AG08395 (cell line): Measurements from ENCODE around the gene C8G.

Experiments
- DNase-seq: peaks from one replicate; pipeline ENCODE4 v3.0.0; 2012; ENCODE audit warnings: mixed read lengths, low spot score

Gene C8G

DNA sequence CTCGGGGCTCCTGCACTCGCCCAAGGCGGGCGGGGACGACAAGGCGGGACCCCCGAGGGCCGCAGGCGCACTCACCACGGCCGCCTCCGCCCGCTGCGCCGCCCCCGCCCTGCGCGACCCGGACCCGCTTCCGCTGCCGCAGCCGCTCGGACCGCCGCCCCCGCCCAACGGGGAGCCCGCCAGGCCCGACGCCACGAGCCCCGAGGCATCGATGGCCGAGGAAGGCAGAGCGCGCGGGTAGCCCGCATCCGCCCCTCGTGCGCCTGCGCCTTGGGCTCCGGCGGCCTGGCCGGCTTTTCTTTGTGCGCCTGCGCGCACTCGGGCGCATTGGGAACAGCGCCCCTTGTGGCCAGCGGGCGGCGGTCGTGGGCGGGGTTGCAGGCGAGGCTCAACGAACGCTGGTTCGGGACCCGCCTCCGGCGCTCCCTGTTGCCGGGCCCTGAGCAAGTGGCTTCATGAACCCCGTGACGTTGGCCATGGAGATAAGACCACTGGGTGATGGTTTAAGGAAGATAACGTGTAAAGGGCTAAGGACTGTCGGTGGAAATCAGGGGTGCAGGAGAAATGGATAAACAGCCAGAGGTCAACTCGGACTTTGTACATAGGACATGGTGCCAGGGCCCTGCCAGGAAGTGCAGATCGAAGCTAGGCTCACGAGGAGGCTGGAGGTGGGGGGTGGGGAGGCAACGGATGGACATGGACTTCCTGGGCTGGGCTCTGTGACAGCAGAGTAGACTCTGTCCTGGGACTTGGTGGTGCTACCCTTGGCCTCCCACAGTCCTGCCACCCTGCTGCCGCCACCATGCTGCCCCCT, at the start of gene C8G, which contains the start of gene FBXW5:
Gene C8G (plus strand): TSS at position 725 of the 814 bp plus-strand sequence. CDS start 78 bp downstream, at position 803.
Gene FBXW5 (minus strand): TSS at position 220 of the 814 bp plus-strand sequence. CDS start 655 bp downstream, outside the sequence.
- DNase-seq = peak; percentile 100

DNA sequence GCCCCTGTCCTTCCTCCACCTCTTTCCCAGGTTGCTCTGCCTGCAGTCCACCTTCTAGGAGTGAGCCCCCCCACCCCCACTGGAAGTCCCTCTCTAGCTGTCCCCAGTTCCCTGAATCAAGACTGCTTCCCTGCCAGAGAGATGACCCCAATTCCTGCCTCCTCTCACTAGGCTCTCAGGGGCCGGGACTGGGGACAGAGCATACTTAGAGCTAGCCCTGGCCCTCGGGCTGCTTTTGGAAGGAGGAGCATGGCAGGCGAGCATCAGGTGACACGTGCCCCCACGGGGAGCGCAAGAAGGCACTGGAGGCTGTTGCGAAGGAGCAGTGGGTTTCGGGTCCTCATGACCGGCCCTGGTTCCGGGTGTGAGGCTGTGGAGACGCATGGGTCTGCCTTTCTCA, 49.0 kb upstream of the C8G start:
- no peak for DNase-seq

DNA sequence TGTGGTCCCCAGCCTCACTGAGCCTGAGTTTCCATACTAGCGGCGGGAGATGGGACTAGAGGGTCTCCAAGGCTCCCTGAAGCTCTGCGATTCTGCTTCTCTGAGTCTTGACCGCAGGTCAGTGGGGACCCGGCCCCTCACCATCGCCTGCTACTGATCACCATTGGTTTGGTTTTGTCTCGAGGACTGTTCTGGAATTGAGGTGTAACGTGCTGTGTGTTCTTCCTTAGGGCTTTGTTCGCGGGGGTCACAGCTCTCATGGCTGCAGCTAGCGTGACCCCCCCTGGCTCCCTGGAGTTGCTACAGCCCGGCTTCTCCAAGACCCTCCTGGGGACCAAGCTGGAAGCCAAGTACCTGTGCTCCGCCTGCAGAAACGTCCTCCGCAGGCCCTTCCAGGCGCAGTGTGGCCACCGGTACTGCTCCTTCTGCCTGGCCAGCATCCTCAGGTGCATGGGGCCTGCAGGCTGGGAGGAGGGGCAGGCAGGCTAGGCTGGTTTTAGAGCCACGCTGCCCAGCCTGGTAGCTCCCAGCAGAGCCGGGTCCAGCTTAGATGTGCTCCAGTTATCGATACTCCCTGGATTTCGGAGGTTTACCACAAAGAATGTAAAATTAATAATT, 46.5 kb upstream of the C8G start:
- DNase-seq = no peak

DNA sequence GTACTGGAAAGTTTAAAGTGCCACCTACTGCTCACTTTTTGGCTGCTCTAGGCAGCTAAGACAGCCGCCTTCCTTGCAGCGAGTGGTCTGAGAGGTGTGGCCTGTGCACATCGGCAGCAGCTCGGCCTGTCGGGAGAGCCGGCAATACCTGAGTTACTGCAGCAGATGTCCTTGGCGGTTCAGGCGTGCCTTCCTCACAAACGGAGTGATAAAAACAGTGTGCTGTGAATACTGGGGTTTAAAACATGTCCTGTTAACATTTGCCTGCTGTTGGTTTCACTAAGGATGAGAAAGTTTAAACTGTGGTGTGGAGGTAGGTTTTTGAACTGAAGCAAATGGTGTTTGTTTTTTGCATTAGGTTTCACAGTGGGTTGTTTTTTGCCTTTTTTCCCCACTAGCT, 45.8 kb upstream of the C8G start:
- no peak for DNase-seq

- DNase-seq = no peak
These were observed 44.5 kb upstream of the C8G start for GRCh38 chr9:136900556-136900955.

DNA sequence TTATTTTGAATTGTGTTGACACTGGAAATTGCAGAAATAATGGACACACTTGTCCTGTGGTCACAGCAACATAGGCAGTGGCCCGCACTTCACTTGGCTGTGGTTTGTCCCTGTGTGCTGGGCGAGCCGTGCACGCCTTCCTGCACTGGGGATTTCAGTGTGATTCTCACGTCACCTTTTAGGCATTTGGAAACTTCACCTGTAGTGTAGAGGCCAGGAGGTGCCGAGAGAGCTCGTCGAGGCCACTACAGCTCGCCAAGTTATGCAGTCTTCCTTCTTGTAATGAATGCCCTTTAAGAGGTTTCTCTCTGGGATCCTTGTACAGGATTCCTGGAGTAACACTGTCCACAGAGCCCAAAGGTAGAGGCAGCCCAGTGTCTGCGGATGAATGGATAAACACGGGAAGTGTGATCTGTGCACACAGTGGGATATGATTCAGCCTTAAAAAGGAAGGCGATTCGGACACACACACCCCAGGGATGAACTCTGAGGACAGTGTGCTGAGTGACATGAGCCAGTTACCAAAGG, 44.0 kb upstream of the C8G start:
- DNase-seq = no peak

DNA sequence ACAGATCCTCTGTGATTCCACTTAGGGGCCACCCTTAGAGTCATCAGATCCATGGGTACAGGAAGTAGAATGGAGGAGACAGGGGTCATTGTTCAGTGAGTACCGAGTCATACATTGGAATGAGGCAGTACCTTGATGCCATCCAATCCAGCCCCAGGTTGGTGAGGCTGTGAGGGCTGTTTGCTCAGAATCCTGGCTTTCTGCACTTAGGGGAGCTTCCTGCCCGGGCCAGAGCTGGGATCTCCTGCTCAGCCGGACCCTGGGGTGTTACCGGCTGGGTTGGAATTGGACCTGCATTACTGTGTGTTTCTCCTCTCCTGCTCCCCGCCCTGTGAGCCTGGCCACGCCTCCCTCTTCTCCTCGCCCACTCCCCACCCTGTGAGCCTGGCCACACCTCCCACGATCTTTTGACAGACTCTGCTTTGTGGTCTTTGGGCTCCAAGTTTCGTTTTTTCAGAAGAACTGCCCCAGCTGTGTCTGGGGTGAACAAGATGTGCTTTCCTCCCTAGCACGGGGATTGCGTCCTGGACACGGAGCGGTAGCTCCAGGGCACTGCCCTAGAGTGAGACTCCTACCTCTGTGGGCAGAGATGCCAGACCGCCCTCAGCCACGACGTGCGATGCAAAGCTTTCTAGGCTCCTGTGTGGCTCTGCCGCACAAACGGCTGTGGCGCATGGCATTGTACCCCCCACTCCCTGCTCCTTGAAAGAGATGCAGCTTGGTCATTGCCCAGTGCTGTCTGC, 43.4 kb upstream of the C8G start:
- peak; percentile 74 for DNase-seq

DNA sequence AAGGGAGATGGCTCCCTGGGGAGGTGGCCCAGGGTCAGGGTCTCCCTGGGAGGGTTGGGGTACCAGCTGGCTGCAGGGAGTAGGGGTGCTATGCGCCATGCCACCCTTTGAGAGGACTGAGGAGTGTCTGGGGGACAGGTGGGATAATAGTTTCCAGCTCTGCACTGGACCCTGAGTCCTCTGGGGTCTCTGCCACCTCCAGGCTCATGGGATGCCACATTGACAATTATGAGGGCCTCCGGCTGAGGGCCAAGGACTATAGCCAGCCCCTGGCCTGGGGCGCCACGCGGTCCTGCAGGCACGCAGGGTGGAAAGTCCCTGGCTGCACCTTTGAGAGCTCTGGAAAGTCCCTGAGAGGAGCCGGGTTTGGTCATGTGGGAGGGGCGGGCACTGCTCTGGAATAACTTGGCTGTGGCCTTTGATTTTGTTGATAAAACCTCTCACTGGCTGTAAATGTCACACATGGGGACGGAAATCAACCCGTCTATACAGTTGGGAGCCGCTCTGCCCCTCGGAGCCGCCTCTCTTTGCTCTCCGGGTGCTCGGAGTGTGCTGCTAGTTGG, 42.7 kb upstream of the C8G start:
- DNase-seq = peak; percentile 71

GRCh38 chr9:136903041-136903554, 41.9 kb upstream of the C8G start:
- DNase-seq = no peak

DNA sequence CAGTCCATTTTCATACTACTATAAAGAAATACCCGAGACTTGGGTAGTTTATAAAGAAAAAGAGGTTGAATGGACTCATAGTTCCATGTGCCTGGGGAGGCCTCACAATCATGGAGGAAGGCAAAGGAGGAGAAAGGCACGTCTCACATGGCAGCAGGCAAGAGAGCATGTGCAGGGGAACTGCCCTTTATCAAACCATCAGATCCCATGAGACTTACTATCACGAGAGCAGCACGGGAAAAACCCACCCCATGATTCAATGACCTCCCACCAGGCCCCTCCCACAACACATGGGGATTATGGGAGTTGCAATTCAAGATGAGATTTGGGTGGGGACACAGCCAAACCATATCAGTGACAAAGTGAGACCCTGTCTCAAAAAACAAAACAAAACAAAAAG, 38.8 kb upstream of the C8G start:
- no peak for DNase-seq

- no peak for DNase-seq
These were observed 37.8 kb upstream of the C8G start for GRCh38 chr9:136907011-136907914.

- no peak for DNase-seq
These were observed 34.7 kb upstream of the C8G start for GRCh38 chr9:136910197-136910900.

DNA sequence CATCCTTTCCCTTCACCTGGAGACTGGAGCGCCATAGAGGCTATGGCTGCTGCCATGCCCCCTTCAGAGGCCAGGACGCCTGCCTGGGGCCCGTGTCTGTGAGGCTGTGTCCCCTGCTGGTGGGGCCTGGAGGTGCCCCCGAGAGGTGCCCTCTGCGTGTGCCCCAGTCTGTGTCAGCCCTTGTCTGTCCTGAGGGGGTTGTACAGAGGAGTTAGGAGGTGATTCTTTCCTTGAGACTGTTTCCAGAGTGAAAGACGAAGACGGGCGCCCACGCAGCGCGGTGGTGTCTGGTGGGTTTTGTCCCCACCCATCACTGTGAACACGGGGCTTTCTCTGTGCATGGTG, 34.2 kb upstream of the C8G start:
- no peak for DNase-seq

- no peak for DNase-seq
These were observed 31.2 kb upstream of the C8G start for GRCh38 chr9:136913701-136914438.

DNA sequence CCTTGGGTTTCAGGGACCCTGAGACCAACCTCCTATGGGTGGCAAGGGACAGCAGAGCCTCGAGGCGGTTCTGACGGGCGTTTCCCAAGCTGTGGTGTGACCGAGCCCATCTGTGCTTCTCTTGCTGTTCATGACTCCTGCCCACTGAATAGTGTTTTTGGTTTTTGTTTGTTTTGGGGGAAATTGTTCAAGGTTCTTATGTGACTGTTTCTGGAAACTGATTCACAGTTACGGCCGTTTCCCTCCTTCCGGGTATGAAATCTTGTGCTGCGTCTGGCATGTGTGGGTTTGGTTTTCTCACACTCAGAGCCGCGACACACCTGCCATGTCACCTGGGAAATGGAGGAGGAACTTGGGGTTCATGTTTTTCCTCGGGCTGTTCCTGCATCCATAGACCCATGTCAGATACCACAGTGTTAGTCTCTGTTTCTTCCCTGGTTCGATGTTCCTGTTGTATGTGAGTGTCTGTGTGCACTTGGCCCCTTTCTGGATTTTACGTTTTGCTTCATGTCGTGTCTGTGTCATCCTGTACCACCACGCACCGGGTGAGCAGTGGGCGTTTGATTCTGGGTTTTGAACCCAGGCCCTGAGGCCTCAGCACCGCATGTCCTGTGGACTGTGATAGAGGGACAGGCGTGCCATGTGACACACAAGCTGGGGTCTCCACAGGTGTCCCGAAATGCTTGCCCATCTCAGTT, 29.3 kb upstream of the C8G start:
- DNase-seq = no peak

- no peak for DNase-seq
These were observed 28.5 kb upstream of the C8G start for GRCh38 chr9:136916330-136917184.

DNA sequence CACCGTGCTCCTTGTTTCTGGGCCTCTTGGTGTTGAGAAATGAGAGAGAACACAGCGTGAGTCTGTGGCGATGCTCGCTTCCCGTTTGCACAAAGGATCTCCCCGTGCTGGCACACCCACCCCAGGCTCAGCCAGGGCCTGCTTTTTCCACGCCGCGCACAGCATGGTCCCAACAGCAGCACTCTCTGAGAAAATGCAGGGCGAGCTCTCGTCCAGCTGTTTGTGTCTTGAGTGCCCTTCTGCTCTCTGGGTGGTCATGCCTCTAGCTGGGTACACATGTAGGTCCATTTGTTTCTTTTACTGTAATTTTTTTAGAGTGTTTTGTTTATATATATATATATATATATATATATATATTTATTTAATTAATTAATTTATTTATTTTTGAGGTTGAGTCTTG, 27.1 kb upstream of the C8G start:
- no peak for DNase-seq

DNA sequence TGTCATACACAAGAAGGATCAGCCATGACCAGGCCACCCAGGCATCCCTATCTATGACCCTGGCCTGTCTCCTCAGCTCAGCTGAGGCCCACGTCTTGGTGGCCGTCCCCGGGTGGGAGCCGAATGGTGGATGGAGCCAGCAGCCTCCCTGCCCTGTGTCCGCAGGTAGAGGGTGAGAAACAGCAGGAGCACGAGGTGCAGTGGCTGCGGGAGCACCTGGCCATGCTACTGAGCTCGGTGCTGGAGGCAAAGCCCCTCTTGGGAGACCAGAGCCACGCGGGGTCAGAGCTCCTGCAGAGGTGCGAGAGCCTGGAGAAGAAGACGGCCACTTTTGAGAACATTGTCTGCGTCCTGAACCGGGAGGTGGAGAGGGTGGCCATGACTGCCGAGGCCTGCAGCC, 25.0 kb upstream of the C8G start:
- DNase-seq = no peak
